Coronary artery (tissue), 2 donors: Measurements from ENCODE around the gene TTC21A.

Source experiments
- DNase-seq: peaks from one replicate; pipeline ENCODE4 v3.0.0-alpha.2; 2017; ENCODE audit warnings: low spot score
- H3K27ac ChIP-seq, 2 donors: fragments of 200-600 bp; sonication (generic); one replicate each; pipeline ENCODE4 v1.5.1; 2016 to 2019
- H3K4me3 ChIP-seq: fragments of 200-600 bp; sonication (generic); 2 replicates; pipeline ENCODE4 v1.5.1; 2016; ENCODE audit warnings: mild to moderate bottlenecking, moderate library complexity
- TF ChIP-seq, protein P1 (sequence below): fragments of 200-600 bp; sonication (generic); IDR thresholded peaks from one replicate; pipeline ENCODE4 v1.5.1; 2019; ENCODE audit warnings: antibody characterized with exemption

The TTC21A gene

DNA sequence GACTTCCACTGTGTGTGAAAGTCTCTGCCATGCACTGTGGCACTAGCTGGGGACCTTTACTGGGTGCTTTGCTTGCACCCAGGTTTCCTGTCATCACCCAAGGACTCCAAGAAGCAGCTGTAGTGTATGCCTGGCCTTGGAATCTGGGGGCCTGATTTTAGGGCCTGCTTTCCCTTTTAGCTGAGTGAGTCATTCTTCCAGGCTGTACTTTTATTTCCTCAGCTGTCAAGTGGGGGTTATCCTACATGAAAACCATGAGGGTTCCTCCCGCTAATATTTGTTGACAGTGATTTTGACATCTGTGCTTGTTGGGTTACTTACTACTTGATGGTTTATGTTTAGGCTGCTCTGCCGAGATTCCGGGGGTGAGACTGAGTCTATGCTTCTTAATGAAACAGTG, 18.6 kb upstream of the TTC21A start:
- Histone ChIP-seq H3K27ac (no peak overlapping the region), H3K4me3 (no peak overlapping the region)
- DNase-seq: no peak
- TF ChIP-seq, protein P1, sequence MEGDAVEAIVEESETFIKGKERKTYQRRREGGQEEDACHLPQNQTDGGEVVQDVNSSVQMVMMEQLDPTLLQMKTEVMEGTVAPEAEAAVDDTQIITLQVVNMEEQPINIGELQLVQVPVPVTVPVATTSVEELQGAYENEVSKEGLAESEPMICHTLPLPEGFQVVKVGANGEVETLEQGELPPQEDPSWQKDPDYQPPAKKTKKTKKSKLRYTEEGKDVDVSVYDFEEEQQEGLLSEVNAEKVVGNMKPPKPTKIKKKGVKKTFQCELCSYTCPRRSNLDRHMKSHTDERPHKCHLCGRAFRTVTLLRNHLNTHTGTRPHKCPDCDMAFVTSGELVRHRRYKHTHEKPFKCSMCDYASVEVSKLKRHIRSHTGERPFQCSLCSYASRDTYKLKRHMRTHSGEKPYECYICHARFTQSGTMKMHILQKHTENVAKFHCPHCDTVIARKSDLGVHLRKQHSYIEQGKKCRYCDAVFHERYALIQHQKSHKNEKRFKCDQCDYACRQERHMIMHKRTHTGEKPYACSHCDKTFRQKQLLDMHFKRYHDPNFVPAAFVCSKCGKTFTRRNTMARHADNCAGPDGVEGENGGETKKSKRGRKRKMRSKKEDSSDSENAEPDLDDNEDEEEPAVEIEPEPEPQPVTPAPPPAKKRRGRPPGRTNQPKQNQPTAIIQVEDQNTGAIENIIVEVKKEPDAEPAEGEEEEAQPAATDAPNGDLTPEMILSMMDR: no peak

DNA sequence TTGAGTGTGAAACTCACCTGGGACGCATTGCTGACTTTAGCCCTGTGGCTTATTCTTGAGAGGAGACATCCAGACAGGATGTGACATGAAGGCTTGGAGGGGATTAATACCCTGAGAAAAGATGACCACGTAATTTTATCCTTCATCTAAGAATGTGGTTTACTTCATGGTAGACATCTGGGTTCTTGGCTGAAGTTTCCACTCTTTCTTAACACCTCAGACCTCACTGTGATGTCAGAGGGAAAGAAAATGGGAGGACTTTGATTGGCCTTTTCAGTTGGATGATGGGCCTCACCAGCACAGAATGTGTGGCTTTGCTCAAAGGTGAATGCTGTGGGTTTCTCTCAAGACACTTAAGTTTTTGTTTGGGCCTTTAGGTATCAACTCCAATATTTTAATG, 16.6 kb upstream of the TTC21A start:
- Histone ChIP-seq H3K27ac (no peak overlapping the region), H3K4me3 (no peak overlapping the region)
- TF ChIP-seq, protein P1: no peak
- no peak for DNase-seq

DNA sequence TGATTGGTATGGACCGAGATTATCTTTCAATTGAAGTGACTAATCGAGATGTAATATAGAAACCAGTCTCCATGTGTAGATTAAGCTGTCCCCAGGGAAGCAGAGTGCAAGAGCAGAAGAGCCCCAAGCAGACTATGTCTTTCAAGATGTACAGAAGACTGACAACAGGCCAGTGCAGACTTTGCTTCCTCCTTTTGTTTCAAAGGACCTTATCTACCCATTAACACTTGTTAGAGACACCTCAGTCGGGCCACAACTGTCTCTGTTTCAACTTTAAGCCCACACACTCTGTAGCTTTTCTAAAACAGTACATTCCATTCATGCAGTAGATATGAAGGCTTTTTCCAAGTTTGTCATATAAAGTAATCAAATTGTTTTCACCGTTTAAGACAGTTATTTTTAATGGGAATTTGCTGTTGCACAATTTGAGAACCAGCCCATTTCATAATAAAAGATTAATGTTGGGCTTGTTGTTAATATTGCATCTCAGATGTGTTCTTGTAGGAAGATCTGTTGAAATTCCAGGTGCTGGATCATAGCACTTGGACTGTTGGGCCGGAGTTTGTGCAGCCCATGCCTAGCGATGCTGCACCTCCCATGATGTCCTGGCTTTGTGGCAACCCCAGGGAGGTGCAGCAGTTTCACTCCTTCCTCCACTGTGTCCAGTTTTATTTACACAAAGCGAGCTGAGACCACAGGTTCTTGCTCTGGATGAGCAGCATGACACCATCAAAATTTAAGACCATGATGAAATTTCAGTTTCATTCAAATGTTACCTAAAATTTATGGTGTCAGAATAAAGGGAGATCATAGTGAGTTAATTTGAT, 12.4 kb upstream of the TTC21A start:
- Histone ChIP-seq H3K4me3 (no peak overlapping the region), H3K27ac (peak overlapping the region in 1 of 2 donors; percentile 11)
- TF ChIP-seq, protein P1: no peak
- no peak for DNase-seq

DNA sequence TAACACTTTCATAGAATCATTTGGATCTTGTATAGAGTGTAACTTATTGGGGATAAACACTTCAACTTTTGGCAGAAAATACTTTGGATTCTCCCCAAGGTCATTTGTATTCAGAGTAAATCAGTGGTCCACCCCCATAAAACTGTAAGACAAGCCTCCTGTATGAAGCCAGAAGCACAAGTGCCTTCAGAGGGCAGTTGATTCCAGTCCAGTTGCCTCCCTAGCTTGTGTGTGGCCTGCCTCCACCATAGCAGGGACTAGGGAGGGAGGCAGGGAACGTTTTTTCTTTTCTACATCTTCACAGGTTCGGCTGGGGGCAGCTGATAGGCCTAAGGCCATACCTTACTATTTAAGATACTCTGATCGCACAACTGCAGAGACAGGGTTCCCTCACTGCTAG, 11.7 kb upstream of the TTC21A start:
- DNase-seq: no peak
- Histone ChIP-seq H3K27ac (no peak overlapping the region), H3K4me3 (no peak overlapping the region)
- TF ChIP-seq, protein P1: no peak

DNA sequence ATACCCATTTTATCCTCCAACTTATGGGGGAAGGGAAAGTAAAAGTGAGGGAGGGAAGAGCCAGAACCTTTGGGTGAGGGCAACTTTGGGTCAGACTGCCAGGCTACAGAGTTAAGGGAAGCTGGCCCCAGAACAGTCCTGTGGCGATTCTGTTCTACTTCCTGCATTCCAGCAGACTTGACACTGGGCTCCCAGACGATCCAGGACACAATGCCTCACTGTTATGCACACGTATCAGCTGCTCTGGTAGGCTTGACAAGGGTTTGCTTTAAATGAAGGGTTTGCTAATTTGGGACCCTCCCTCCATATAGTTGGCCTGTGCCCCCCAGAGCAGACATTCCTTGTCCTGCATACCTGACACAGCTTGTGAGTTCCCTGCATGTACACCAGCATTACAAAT, 10.7 kb upstream of the TTC21A start:
- TF ChIP-seq, protein P1: no peak
- Histone ChIP-seq H3K27ac (peak overlapping the region in 1 of 2 donors; percentile 23), H3K4me3 (no peak overlapping the region)
- no peak for DNase-seq

DNA sequence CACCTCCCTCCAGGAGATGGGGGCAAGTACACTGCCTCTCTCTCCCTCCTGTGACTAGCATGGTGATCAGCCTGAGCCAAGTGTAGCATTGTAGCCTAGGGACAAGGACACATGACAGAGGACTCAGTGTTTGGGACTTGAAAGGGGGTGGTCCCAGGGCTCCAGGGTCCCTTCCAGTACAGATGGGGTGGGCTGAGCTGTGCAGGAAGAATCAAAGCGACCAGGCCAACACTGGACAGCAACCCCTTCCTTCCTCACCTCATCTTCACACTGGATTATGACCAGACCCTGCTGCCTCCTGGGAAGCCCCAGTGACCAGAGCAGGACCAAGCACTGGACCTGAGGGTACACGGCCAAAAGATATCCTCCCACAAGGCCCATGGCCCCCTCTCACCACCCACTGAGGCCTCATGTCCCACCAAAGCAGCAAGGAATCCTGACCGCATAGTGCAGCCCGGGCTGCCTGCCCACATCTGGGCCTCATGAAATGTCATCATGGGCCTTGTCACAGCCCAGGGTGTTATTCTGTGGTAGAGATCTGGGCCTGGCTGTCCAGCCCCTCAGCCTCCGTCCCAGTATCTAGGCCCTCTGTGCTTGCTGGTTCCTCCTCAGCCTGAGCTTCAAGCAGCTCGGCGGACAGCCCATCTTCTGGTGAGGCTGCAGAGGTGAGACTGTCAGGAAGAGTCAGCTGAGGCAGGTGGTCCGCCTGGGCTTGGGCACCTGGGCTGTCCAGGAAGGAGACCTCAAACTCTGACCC, 9.6 kb upstream of the TTC21A start:
- Histone ChIP-seq H3K4me3 (no peak overlapping the region), H3K27ac (no peak overlapping the region)
- no peak for DNase-seq
- TF ChIP-seq, protein P1: no peak
